Natural killer cell (primary cell): Measurements from ENCODE around the gene SLC49A3. TPM values are rescaled to one million over a fixed set of nuclear protein-coding genes. Genes with fewer than 3 reads are reported as not detected.
"Not testable (repeated sequence)": the region's sequence is repeated elsewhere in the genome, so short reads cannot be mapped to it uniquely, and the experiment has no call there.

Experiments
- ATAC-seq, 3 donors: fragments of 150-1000 bp in 2 of 3; fragments of 200-7000 bp in 1 of 3; cut with Tn5 transposase; 1 replicate in 1 of 3; 2 replicates in 2 of 3; pipeline ENCODE4 v1.10.0; 2021; ENCODE audit warnings: mild to moderate bottlenecking in 2 of 3, moderate library complexity in 2 of 3
- DNase-seq, 2 donors: peaks; one replicate each; pipeline versions ENCODE4 v3.0.0 to v3.0.0-alpha.2; 2013 to 2021; ENCODE audit warnings: mixed read lengths in 1 of 2
- H3K27ac ChIP-seq: one replicate; pipeline ENCODE4 v1.5.1; 2013; ENCODE audit warnings: mild to moderate bottlenecking, low read length
- H3K27me3 ChIP-seq: one replicate; pipeline ENCODE4 v1.6.1; 2013; ENCODE audit warnings: low read length; ENCODE audit not compliant: control insufficient read depth, insufficient read depth
- H3K36me3 ChIP-seq: one replicate; pipeline ENCODE4 v1.6.1; 2013; ENCODE audit warnings: low read length; ENCODE audit not compliant: control insufficient read depth, insufficient read depth
- H3K4me1 ChIP-seq: one replicate; pipeline ENCODE4 v1.6.1; 2013; ENCODE audit warnings: low read length; ENCODE audit not compliant: control insufficient read depth, insufficient read depth
- H3K4me3 ChIP-seq: one replicate; pipeline ENCODE4 v1.5.1; 2013; ENCODE audit warnings: low read length
- H3K9me3 ChIP-seq: one replicate; pipeline ENCODE4 v1.6.1; 2013; ENCODE audit warnings: low read length; ENCODE audit not compliant: control insufficient read depth, insufficient read depth
- H3K27ac Mint-ChIP-seq, 2 donors: one replicate each; pipeline ENCODE4 v1.8.0; 2022; ENCODE audit warnings: mild to moderate bottlenecking in 2 of 2, mixed read lengths in 2 of 2, moderate library complexity in 1 of 2
- H3K27me3 Mint-ChIP-seq, 2 donors: one replicate each; pipeline ENCODE4 v1.8.0; 2022; ENCODE audit warnings: low read depth in 2 of 2, mixed read lengths in 2 of 2
- H3K36me3 Mint-ChIP-seq: one replicate; pipeline ENCODE4 v1.8.0; 2022; ENCODE audit warnings: mixed read lengths
- H3K4me1 Mint-ChIP-seq, 2 donors: one replicate each; pipeline ENCODE4 v1.8.0; 2022; ENCODE audit warnings: mixed read lengths in 2 of 2
- H3K4me3 Mint-ChIP-seq: one replicate; pipeline ENCODE4 v1.8.0; 2022; ENCODE audit warnings: mild to moderate bottlenecking, moderate library complexity, mixed read lengths
- H3K9me3 Mint-ChIP-seq, 2 donors: one replicate each; pipeline ENCODE4 v1.8.0; 2022; ENCODE audit warnings: mixed read lengths in 2 of 2
- WGBS: methylation state at CpG from one replicate; pipeline ENCODE4 v1.1.7; 2013; ENCODE audit warnings: missing lambda C conversion rate; ENCODE audit not compliant: insufficient coverage; 5-methylcytosine and 5-hydroxymethylcytosine counted together
- intact Hi-C: fragments of 100-400 bp; cut with micrococcal nuclease; formaldehyde crosslinking; loops from one replicate; pipeline ENCODE4 v1.14.2; 2022
- total RNA-seq, 4 donors: library from RNA; stranded (reverse); fragments of 120-200 nt in 1 of 4; gene quantifications; one replicate each; pipeline versions ENCODE4 v1.2.3 to v1.2.4, GENCODE V29; 2013 to 2022
- TF ChIP-seq, protein P1 (sequence below): fragments of 200-600 bp; IDR thresholded peaks from one replicate; pipeline ENCODE4 v1.8.0; 2022; ENCODE audit warnings: antibody characterized with exemption

SLC49A3 gene
- total RNA-seq, 3 donors from 2014 or later (not counting 1 experiment from before 2014, with no cell fraction given), result 10.0 to 14.9 (median 10.4) TPM

GRCh38 chr4:700587-701264, 11.8 kb upstream of the SLC49A3 start:
- no peak for ATAC-seq
- Mint-ChIP-seq H3K27ac (peak overlapping the region in 1 of 2 donors; percentile 72), H3K9me3 (no peaks in the 10 kb centered on the region), H3K27me3 (peaks cover 0 to 3% of the 10 kb centered on the region in 2 donors), H3K36me3 (no peaks in the 10 kb centered on the region), H3K4me3 (no peak overlapping the region), H3K4me1 (peaks cover 7 to 22% of the 10 kb centered on the region in 2 donors)
- no peak overlapping the region for H3K27ac ChIP-seq
- H3K4me1 ChIP-seq, result peaks cover 23% of the 10 kb centered on the region
- intact Hi-C loops, result no loop called here
- TF ChIP-seq, protein P1, sequence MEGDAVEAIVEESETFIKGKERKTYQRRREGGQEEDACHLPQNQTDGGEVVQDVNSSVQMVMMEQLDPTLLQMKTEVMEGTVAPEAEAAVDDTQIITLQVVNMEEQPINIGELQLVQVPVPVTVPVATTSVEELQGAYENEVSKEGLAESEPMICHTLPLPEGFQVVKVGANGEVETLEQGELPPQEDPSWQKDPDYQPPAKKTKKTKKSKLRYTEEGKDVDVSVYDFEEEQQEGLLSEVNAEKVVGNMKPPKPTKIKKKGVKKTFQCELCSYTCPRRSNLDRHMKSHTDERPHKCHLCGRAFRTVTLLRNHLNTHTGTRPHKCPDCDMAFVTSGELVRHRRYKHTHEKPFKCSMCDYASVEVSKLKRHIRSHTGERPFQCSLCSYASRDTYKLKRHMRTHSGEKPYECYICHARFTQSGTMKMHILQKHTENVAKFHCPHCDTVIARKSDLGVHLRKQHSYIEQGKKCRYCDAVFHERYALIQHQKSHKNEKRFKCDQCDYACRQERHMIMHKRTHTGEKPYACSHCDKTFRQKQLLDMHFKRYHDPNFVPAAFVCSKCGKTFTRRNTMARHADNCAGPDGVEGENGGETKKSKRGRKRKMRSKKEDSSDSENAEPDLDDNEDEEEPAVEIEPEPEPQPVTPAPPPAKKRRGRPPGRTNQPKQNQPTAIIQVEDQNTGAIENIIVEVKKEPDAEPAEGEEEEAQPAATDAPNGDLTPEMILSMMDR, result no peak
- H3K9me3 ChIP-seq, result no peaks in the 10 kb centered on the region
- no peaks in the 10 kb centered on the region for H3K36me3 ChIP-seq
- H3K27me3 ChIP-seq, result peaks cover under 1% of the 10 kb centered on the region
- 94% methylated on average over 16 of the region's 16 CpGs for WGBS
- no peak overlapping the region for H3K4me3 ChIP-seq
- no peak for DNase-seq

- ATAC-seq, result no peak
These were observed 11.0 kb upstream of the SLC49A3 start for GRCh38 chr4:699816-700580.

GRCh38 chr4:694341-694940, 5.5 kb upstream of the SLC49A3 start:
- WGBS, result 92% methylated on average over 12 of the region's 12 CpGs
- H3K27me3 Mint-ChIP-seq, H3K27ac Mint-ChIP-seq, H3K4me3 ChIP-seq, H3K36me3 ChIP-seq, H3K4me3 Mint-ChIP-seq, H3K9me3 Mint-ChIP-seq, H3K9me3 ChIP-seq, ATAC-seq, H3K27me3 ChIP-seq, H3K27ac ChIP-seq, DNase-seq, H3K36me3 Mint-ChIP-seq, intact Hi-C loops: not testable (repeated sequence)
- H3K4me1 ChIP-seq, result peaks cover 20% of the 10 kb centered on the region
- peaks cover 4 to 19% of the 10 kb centered on the region in 2 donors for H3K4me1 Mint-ChIP-seq

More at GRCh38 chr4:699816-700580, 11.0 kb upstream of the SLC49A3 start:
- WGBS, result 92% methylated on average over 27 of the region's 27 CpGs
- Mint-ChIP-seq H3K9me3 (no peaks in the 10 kb centered on the region), H3K4me3 (no peak overlapping the region), H3K27me3 (peaks cover 0 to 3% of the 10 kb centered on the region in 2 donors), H3K36me3 (no peaks in the 10 kb centered on the region), H3K4me1 (peaks cover 7 to 16% of the 10 kb centered on the region in 2 donors), H3K27ac (peak overlapping the region; percentile 67 to 79)
- no peak for DNase-seq
- peaks cover 3% of the 10 kb centered on the region for H3K27me3 ChIP-seq
- no peaks in the 10 kb centered on the region for H3K36me3 ChIP-seq
- no peaks in the 10 kb centered on the region for H3K9me3 ChIP-seq
- H3K4me3 ChIP-seq, result no peak overlapping the region
- peaks cover 19% of the 10 kb centered on the region for H3K4me1 ChIP-seq
- TF ChIP-seq, protein P1, result no peak
- intact Hi-C loops, result no loop called here
- peak overlapping the region; percentile 58 for H3K27ac ChIP-seq
